Neural cell (in vitro differentiated cells): ENCODE data around the gene ARL6IP1. TPM values are rescaled to one million over a fixed set of nuclear protein-coding genes. Genes with fewer than 3 reads are reported as not detected.

Experiments
- H2AFZ ChIP-seq: fragments of 200-600, 300-800 bp; sonication (generic), shearing (Covaris generic); 2 replicates; pipeline ENCODE4 v1.6.0; 2014; ENCODE audit warnings: low read depth, mild to moderate bottlenecking, antibody characterized with exemption, low read length, moderate library complexity
- H3F3A ChIP-seq: fragments of 200-600 bp; shearing (Covaris generic); 2 replicates; pipeline ENCODE4 v1.6.1; 2016; ENCODE audit warnings: mild to moderate bottlenecking, moderate library complexity, mixed read lengths, antibody characterized with exemption, low read length; ENCODE audit not compliant: insufficient read depth, poor library complexity, severe bottlenecking
- H3K27ac ChIP-seq: fragments of 200-600, 300-800 bp; sonication (generic), shearing (Covaris generic); 2 replicates; pipeline ENCODE4 v1.5.1; 2014; ENCODE audit warnings: mild to moderate bottlenecking, low read length, moderate library complexity
- H3K27me3 ChIP-seq: fragments of 300-800, 200-600 bp; sonication (generic), shearing (Covaris generic); 2 replicates; pipeline ENCODE4 v1.6.0; 2014; ENCODE audit warnings: mild to moderate bottlenecking, low read depth, low read length, moderate library complexity; ENCODE audit not compliant: insufficient read depth
- H3K36me3 ChIP-seq: fragments of 300-800, 200-600 bp; sonication (generic), shearing (Covaris generic); 2 replicates; pipeline ENCODE4 v1.5.1; 2014; ENCODE audit warnings: mild to moderate bottlenecking, antibody characterized with exemption, low read length, moderate library complexity; ENCODE audit not compliant: insufficient read depth
- H3K4me2 ChIP-seq: fragments of 300-800, 200-600 bp; sonication (generic), shearing (Covaris generic); 2 replicates; pipeline ENCODE4 v1.6.0; 2014; ENCODE audit warnings: mild to moderate bottlenecking, low read length
- H3K4me3 ChIP-seq: fragments of 300-800, 200-600 bp; sonication (generic), shearing (Covaris generic); 2 replicates; pipeline ENCODE4 v1.5.1; 2014; ENCODE audit warnings: mild to moderate bottlenecking, low read length, moderate library complexity
- H3K79me2 ChIP-seq: fragments of 200-600 bp; shearing (Covaris generic); replicated peaks from 2 replicates; pipeline ENCODE4 v1.6.0; 2014; ENCODE audit warnings: mild to moderate bottlenecking, low read length, moderate library complexity; ENCODE audit not compliant: insufficient read depth
- H3K9ac ChIP-seq: fragments of 300-800, 200-600 bp; sonication (generic), shearing (Covaris generic); 2 replicates; pipeline ENCODE4 v1.6.1; 2016; ENCODE audit warnings: mild to moderate bottlenecking, low read length, mixed read lengths
- H3K9me2 ChIP-seq: fragments of 200-600 bp; shearing (Covaris generic); 2 replicates; pipeline ENCODE4 v1.6.1; 2016; ENCODE audit warnings: mild to moderate bottlenecking, low read length, mixed read lengths; ENCODE audit not compliant: insufficient read depth
- H3K9me3 ChIP-seq: fragments of 200-600, 300-800 bp; sonication (generic), shearing (Covaris generic); 2 replicates; pipeline ENCODE4 v1.6.1; 2016; ENCODE audit warnings: mild to moderate bottlenecking, mixed run types, low read length, moderate library complexity, mixed read lengths
- H4K20me1 ChIP-seq: fragments of 200-600 bp; shearing (Covaris generic); 2 replicates; pipeline ENCODE4 v1.6.1; 2016; ENCODE audit warnings: mild to moderate bottlenecking, mixed run types; ENCODE audit not compliant: insufficient read depth
- CTCF ChIP-seq: fragments of 450-650 bp; IDR thresholded peaks from 2 replicates; pipeline ENCODE4 v1.5.1; 2014; ENCODE audit warnings: antibody characterized with exemption, mild to moderate bottlenecking, moderate library complexity; ENCODE audit not compliant: poor library complexity, severe bottlenecking
- EP300 ChIP-seq: fragments of 450-650 bp; conservative IDR thresholded peaks from 2 replicates; pipeline ENCODE4 v1.6.1; 2014; ENCODE audit warnings: antibody characterized with exemption, mild to moderate bottlenecking, moderate library complexity; ENCODE audit not compliant: poor library complexity, severe bottlenecking
- EZH2 ChIP-seq: fragments of 200-600, 300-800 bp; shearing (Covaris generic), sonication (generic); IDR thresholded peaks from 2 replicates; pipeline ENCODE4 v1.6.1; 2014; ENCODE audit warnings: antibody characterized with exemption, low read length, borderline replicate concordance, mild to moderate bottlenecking; ENCODE audit not compliant: insufficient read depth, poor library complexity, severe bottlenecking
- MXI1 ChIP-seq: fragments of 450-650 bp; conservative IDR thresholded peaks from 2 replicates; pipeline ENCODE4 v1.6.1; 2014; ENCODE audit warnings: antibody characterized with exemption, mild to moderate bottlenecking; ENCODE audit not compliant: poor library complexity, severe bottlenecking
- POLR2AphosphoS5 ChIP-seq: IDR thresholded peaks from 2 replicates; pipeline ENCODE4 v1.6.1; 2012
- RAD21 ChIP-seq: fragments of 450-650 bp; conservative IDR thresholded peaks from 2 replicates; pipeline ENCODE4 v1.6.1; 2014; ENCODE audit warnings: antibody characterized with exemption, mild to moderate bottlenecking, moderate library complexity
- REST ChIP-seq: IDR thresholded peaks from 2 replicates; pipeline ENCODE4 v1.6.1; 2012; ENCODE audit warnings: borderline replicate concordance
- SMC3 ChIP-seq: fragments of 450-650 bp; conservative IDR thresholded peaks from 2 replicates; pipeline ENCODE4 v1.6.1; 2014; ENCODE audit warnings: antibody characterized with exemption, mild to moderate bottlenecking, moderate library complexity; ENCODE audit not compliant: poor library complexity
- TAF1 ChIP-seq: IDR thresholded peaks from 2 replicates; pipeline ENCODE4 v1.6.1; 2012; ENCODE audit warnings: low read depth
- polyA plus RNA-seq: library from polyadenylated mRNA; depleted of rRNA; stranded (reverse); fragments of >200 nt; gene quantifications from 2 replicates; pipeline ENCODE4 v1.2.3, GENCODE V29; 2014

Gene ARL6IP1
- polyA plus RNA-seq, 1 donor from 2014 or later, result 556 TPM

GRCh38 chr16:18832006-18832405 is 30.7 kb upstream of the ARL6IP1 start:
- Histone ChIP-seq H3K27ac (no peak overlapping the region), H3K4me2 (no peak overlapping the region)

GRCh38 chr16:18829251-18829650 is 27.9 kb upstream of the ARL6IP1 start:
- Histone ChIP-seq H2AFZ (no peak overlapping the region), H3K36me3 (peaks cover 23% of the 10 kb centered on the region), H3K9me3 (no peaks in the 10 kb centered on the region), H3K4me3 (no peak overlapping the region), H3F3A (no peaks in the 10 kb centered on the region), H3K27ac (no peak overlapping the region), H3K9ac (no peak overlapping the region), H3K9me2 (no peaks in the 10 kb centered on the region), H4K20me1 (no peaks in the 10 kb centered on the region), H3K27me3 (no peaks in the 10 kb centered on the region), H3K4me2 (no peak overlapping the region), H3K79me2 (no peaks in the 10 kb centered on the region)
- TF ChIP-seq REST, result no peak
- TF ChIP-seq MXI1, result no peak
- no peak for TF ChIP-seq CTCF
- TF ChIP-seq TAF1, result no peak
- no peak for TF ChIP-seq SMC3
- no peak for TF ChIP-seq POLR2AphosphoS5
- no peak for TF ChIP-seq RAD21
- TF ChIP-seq EZH2, result no peak
- TF ChIP-seq EP300, result no peak

More at GRCh38 chr16:18832006-18832405, 30.7 kb upstream of the ARL6IP1 start:
- Histone ChIP-seq H4K20me1 (no peaks in the 10 kb centered on the region), H3K36me3 (peaks cover 37% of the 10 kb centered on the region), H3F3A (no peaks in the 10 kb centered on the region), H3K9ac (no peak overlapping the region), H3K9me2 (no peaks in the 10 kb centered on the region), H3K9me3 (no peaks in the 10 kb centered on the region), H3K79me2 (no peaks in the 10 kb centered on the region), H3K4me3 (no peak overlapping the region), H2AFZ (no peak overlapping the region), H3K27me3 (no peaks in the 10 kb centered on the region)
- TF ChIP-seq EZH2, result no peak
- TF ChIP-seq MXI1, result no peak
- TF ChIP-seq TAF1, result no peak
- TF ChIP-seq EP300, result no peak
- TF ChIP-seq REST, result no peak
